ENCODE measurements around the gene NEUROG3. TPM values are rescaled to one million over a fixed set of nuclear protein-coding genes. Genes with fewer than 3 reads are reported as not detected.

The NEUROG3 gene
- total RNA-seq, 1 donor from 2014 or later, result 0.91 TPM

- H3K27me3 Mint-ChIP-seq (ENCODE audit: low read depth), result peaks cover 60% of the 10 kb centered on the region
- H3K9me3 Mint-ChIP-seq, result peaks cover 9% of the 10 kb centered on the region
- H3K4me3 Mint-ChIP-seq, result no peak overlapping the region
- TF ChIP-seq CTCF (conservative IDR thresholded peaks at IDR 0.05), result no peak
- H3K36me3 Mint-ChIP-seq (ENCODE audit: low read depth), result peaks cover 4% of the 10 kb centered on the region
- no peak for DNase-seq (ENCODE audit: low read depth, low spot score)
- H3K4me1 Mint-ChIP-seq, result no peaks in the 10 kb centered on the region
- H3K27ac Mint-ChIP-seq (ENCODE audit: unreplicated experiment), result no peak overlapping the region
These were observed 39.6 kb downstream of the NEUROG3 start for GRCh38 chr10:69533658-69534057.

GRCh38 chr10:69527961-69528360, 45.3 kb downstream of the NEUROG3 start:
- no peaks in the 10 kb centered on the region for H3K36me3 Mint-ChIP-seq (ENCODE audit: low read depth)
- no peaks in the 10 kb centered on the region for H3K4me1 Mint-ChIP-seq
- peaks cover 54% of the 10 kb centered on the region for H3K27me3 Mint-ChIP-seq (ENCODE audit: low read depth)
- H3K9me3 Mint-ChIP-seq, result no peaks in the 10 kb centered on the region
- no peak for TF ChIP-seq CTCF (conservative IDR thresholded peaks at IDR 0.05)
- no peak overlapping the region for H3K4me3 Mint-ChIP-seq
- H3K27ac Mint-ChIP-seq (ENCODE audit: unreplicated experiment), result no peak overlapping the region
- no peak for DNase-seq (ENCODE audit: low read depth, low spot score)

Other genes with a start within 250 kb of the NEUROG3 start
- gene TACR2, start 156.5 kb downstream of the NEUROG3 start, total RNA-seq, result not detected in 2 replicates
- 11.5 and 12.3 TPM in 2 replicates for gene TSPAN15, start 122.0 kb downstream of the NEUROG3 start, total RNA-seq
- gene FAM241B, start 56.8 kb upstream of the NEUROG3 start, total RNA-seq, result 11.6 and 12.5 TPM in 2 replicates
- gene COL13A1, start 228.5 kb upstream of the NEUROG3 start, total RNA-seq, result 8.1 and 9.5 TPM in 2 replicates